Activated naive CD4-positive, alpha-beta T cell treated with Interleukin-2 at 50 U/mL for 16 hours (primary cell): ENCODE measurements around the gene FYCO1.

Source experiments
- DNase-seq: peaks from one replicate; pipeline ENCODE4 v3.0.0-alpha.2; 2020

FYCO1 gene

GRCh38 chr3:45958321-45958791, 37.3 kb downstream of the FYCO1 start:
- DNase-seq: no peak

- DNase-seq: no peak
Observed at GRCh38 chr3:45957586-45957985, 38.0 kb downstream of the FYCO1 start.

DNA sequence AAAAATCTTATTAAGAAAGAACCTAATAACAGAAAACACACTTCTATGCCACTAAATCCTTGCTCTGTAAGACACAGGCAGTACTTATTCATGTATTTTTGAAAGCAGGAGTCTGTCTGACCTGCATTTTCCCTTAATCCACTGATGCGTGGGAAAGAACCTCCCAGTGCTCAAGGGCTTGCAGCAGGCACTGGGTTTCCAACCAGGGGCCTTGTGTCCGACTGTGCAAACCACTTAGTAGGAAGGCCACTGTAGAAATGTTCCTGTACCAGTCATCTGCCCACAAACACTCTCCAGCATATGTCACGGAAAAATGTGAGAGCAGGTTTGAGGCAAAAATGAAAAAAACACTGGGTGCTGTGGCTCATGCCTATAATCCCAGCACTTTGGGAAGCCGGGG, 39.9 kb downstream of the FYCO1 start:
- no peak for DNase-seq

DNA sequence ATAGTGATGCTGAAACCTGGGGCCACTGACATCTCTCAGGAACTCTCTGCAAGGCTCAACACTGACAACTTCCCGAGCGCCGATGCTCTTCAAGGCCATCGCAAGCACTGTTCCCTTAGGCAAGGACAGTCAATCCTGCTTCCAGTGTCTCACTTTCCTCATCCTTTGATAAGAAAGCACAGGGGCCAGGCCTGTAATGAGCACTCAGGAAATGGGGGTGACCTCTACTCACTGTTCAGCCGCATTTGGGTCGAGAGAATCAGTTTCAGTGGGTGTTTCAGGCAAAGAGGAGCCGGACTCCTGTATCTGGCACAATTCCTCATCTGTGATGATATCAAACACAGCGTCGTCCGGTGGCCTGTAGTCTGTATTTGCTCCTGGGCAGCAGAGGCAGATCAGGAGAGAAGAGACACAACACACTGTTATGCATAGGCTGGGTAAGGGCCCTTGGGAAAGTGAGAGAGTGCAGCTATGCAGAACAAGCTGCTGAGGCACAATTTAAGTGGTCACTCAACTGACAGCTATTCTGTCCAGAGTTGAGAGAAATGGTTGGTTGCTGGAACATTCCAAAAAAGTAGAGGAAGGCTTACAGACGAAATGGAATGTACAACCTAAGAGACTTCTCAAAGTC, 40.5 kb downstream of the FYCO1 start:
- no peak for DNase-seq

DNA sequence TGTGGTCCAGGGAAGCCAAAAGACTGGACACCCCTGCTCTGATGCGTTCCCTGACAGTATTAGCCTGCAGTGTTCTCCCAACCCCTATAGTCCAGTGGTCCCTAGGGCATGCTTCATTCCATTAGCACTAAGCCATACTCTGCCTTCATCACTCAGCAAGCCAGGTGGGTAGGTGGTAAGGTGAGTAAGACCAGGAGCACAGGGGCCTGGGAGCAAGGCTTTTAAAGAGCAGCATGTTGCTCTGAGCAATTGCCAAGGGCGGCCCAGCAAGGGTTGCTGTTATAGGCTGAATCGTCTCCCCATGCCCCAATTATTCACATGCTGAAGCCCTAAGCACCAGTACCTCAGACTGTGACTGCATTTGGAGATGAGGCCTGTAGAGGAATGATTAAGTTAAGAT, 41.3 kb downstream of the FYCO1 start:
- DNase-seq: no peak

GRCh38 chr3:45953536-45953935, 42.1 kb downstream of the FYCO1 start:
- DNase-seq: no peak

DNA sequence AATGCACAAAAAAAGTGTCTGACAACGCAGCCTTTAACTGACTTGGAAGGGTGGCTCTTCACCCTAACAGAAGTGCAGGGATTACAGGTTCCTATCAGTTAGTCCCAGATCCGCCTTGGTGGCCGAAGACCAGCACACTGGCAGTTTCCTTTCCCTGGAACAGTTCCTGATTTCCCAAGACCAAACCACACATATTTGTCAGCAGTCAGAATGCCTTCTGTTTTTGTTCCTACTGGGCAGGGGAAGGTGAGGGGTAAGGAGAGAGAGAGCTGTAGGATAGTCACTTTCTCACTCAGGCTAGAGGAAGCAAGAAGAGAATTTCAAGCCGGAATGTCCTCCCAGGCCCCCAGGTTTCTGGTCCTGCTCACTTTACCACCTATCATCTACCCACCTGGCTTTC, 43.2 kb downstream of the FYCO1 start:
- no peak for DNase-seq

DNA sequence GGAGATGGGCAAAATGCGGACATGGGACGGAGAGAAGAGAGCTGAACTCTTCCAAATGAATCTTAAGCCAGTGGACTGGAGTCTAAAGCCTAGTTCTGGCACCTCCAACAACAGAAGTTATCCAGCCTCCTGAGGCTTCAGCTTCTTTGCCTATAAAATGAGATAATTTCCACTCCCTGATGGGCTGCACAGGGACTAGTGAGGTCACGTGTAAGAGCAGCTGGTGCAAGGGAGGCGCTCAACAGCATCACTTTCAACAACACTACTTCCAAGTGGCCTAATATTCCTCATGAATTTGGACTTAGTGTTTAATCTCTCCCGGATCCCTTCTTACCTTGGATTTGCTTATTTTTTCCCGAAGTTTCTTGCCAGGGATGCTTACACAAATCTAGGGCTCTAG, 43.7 kb downstream of the FYCO1 start:
- no peak for DNase-seq

GRCh38 chr3:45950686-45951600, 44.7 kb downstream of the FYCO1 start:
- peak; percentile 73 for DNase-seq

- no peak for DNase-seq
Observed at GRCh38 chr3:45950131-45950530, 45.5 kb downstream of the FYCO1 start.

GRCh38 chr3:45949432-45949831, 46.2 kb downstream of the FYCO1 start:
- DNase-seq: no peak

DNA sequence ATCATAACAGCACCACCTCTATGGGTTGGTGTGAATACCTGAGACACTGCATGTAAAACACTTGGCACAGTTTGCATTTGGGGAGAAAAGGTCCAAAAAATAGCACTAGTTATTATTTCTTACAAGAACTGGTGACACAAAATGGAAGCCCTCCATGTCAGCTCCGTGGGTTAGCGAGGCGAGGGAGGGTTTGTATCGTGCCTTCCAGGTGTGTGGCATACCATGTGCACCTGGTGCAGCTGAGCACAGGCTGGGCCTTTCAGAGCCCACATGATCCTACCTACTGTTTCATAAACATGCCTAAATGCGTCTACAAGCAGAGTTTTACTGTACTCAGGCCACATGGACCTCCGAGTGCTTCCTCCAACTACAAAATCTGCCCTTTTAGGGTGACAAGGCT, 46.7 kb downstream of the FYCO1 start:
- no peak for DNase-seq

GRCh38 chr3:45948311-45948781, 47.3 kb downstream of the FYCO1 start:
- DNase-seq: no peak

DNA sequence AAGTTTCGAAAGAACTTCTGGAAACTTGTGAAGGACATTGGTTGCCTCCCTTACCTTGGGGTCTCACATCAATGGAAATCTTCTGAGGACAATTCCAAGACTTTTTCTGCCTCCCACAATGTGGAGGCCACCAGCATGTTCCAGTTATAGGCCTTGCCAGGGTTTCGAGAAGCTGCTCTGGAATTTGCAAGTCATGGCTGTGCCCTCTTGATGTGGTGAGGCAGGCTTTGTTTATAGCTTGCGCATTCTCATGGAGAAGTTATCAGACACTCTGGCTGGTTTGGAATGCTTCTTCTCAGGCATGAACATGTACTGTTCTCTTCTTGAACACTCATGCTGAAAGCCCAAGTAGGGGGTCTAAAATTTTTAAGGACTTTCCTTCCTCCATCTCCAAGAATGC, 48.3 kb downstream of the FYCO1 start:
- no peak for DNase-seq

DNA sequence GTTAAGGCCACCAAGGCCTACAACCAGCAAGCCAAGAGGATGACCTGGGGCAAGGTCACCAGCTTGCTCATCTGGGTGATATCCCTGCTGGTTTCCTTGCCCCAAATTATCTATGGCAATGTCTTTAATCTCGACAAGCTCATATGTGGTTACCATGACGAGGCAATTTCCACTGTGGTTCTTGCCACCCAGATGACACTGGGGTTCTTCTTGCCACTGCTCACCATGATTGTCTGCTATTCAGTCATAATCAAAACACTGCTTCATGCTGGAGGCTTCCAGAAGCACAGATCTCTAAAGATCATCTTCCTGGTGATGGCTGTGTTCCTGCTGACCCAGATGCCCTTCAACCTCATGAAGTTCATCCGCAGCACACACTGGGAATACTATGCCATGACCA, 48.7 kb downstream of the FYCO1 start:
- DNase-seq: no peak

DNA sequence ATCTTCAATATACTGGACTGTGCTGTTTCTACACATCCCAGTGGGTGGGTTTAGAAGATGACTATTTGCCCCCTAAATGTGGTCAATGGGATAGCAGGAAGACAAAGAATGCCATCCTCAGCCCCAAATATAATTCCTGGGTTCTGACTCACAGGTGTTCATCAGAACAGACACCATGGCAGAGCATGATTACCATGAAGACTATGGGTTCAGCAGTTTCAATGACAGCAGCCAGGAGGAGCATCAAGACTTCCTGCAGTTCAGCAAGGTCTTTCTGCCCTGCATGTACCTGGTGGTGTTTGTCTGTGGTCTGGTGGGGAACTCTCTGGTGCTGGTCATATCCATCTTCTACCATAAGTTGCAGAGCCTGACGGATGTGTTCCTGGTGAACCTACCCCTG, 49.3 kb downstream of the FYCO1 start:
- no peak for DNase-seq

GRCh38 chr3:45944830-45945620, 50.6 kb downstream of the FYCO1 start:
- no peak for DNase-seq

DNA sequence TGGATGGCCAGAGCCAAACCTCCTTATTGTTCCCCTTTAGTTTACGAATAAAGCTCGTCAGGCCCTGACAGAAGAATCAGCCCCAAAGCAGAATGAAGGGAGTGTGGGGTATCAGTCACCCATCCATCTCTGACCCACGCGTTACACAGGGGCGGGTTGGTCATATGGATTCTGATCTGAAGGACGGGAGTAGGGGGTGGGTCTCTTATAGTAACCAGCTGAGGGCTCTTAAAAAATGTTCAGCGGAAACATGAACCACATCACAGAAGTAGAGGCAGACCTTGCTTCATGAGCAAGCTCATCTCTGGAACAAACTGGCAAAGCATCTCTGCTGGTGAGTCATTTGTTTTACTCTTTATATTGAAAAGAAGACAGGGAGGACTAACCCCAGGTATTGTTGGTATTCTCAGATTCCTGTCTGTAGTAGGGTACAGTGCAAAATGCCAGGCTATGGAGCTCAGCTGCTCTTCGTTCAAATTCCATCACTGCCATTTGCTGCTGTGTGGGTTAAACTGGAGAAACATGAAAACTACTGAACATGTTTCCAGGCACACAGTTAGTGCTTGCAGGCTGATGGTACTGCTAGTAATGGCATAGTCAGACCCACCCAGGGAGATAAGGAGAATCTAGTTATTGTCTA, 52.3 kb downstream of the FYCO1 start, which contains the start of gene CXCR6:
CXCR6 (plus strand) TSS at position 258 of the 640 bp plus-strand sequence. CDS start 3,018 bp downstream, outside the sequence.
- peak; percentile 59 for DNase-seq

- DNase-seq: no peak
Observed at GRCh38 chr3:45942051-45942825, 53.4 kb downstream of the FYCO1 start.

DNA sequence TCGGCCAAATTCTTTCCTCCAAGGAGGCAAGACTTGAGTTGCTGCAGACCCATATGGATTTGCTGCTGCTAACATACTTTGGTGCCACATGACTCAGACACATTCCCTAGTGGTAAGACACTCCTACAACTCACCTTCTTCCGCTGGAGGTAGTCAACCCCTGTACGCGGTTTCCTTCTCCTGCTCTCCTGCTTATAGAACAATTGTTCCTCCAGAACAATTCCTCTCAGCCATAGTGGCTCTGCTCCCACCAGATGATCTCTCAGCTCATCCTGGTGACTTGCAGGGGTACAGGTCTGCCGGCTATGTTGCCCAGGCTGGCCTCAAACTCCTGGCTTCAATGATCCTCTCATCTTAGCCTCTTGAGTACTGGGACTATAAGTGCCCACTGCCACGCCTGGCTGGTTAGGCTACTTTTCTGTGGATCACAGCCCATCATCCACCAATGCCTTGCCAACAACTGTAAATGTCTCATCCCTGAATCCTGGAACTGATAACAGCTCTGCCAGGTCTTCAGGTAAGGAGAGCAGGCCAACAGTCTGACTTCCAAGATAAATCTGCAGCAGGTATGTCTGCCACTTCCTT, 54.8 kb downstream of the FYCO1 start:
- no peak for DNase-seq

DNA sequence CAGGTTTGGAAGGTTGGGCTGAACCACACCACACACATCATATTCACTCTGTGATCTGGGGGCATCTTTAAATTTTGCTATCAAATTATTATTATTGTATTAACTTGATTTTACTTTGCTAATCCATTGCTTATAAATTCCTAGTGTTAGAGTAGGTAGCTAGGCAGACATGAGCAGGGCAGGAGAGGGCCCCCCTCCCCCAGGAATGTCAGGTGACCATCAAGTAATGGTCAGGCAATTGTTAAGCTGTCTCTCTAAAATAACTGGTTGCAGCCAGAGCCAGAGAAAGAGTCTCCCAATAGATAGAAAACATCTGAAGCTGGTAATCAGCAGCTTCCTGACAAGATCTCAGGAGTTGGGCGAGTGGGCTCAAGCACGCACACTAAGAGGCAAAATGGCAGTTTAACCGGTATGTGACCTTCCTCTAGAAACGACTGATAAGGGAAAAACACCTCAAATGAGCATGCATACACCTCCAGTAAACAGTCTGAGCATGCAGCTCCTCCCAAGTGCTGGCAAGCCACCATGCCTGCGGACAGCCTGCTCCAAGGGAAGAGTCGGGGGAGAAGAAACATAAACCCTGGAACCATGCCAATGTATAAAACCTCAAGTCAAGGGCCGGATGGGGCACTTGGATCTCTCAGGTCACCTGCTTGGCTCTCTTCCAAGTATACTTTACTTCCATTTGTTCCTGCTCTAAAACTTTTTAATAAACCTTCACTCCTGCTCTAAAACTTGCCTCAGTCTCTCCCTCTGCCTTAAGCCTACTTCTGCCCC, 55.4 kb downstream of the FYCO1 start:
- no peak for DNase-seq
